GM12865 (cell line): ENCODE measurements around the gene ADAT3.
"Not testable (repeated sequence)": the region's sequence is repeated elsewhere in the genome, so short reads cannot be mapped to it uniquely, and the experiment has no call there.

ENCODE experiments used
- DNase-seq: peaks from one replicate; pipeline ENCODE4 v3.0.0; 2010; ENCODE audit warnings: low read depth
- H3K4me3 ChIP-seq: 2 replicates; pipeline ENCODE4 v1.5.1; 2011; ENCODE audit warnings: mild to moderate bottlenecking, low read depth, low read length, control low read depth
- CTCF ChIP-seq: IDR thresholded peaks from 2 replicates; pipeline ENCODE4 v1.5.1; 2011; ENCODE audit warnings: low read length, control low read depth, low read depth, inconsistent platforms; ENCODE audit not compliant: insufficient read depth; ENCODE audit errors: missing control alignments

Gene ADAT3

GRCh38 chr19:1868971-1869370, 36.2 kb upstream of the ADAT3 start:
- DNase-seq = no peak
- no peak for TF ChIP-seq CTCF
- H3K4me3 ChIP-seq = no peak overlapping the region

GRCh38 chr19:1871140-1871597, 34.0 kb upstream of the ADAT3 start:
- no peak for TF ChIP-seq CTCF
- H3K4me3 ChIP-seq = no peak overlapping the region
- DNase-seq = no peak

DNA sequence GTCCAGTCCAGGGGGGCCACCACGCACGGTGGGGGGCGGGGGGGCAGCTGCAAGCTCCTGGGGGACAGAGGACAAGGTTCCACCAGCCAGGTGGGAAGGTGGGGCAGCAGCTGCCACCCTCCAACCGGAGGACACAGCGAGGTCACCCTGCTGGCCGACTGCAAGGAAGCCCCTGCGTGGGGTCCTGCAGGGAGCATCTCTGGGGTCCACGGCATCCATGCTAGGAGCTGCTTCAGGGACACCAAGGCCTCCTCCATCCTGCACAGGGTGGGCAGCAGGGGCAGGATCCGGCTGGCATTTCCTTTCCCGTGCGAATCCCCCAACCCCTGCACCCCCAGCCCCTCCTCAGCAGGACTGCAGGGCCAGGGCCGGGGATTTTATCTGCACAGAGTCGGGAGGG, 33.6 kb upstream of the ADAT3 start:
- no peak for TF ChIP-seq CTCF
- no peak overlapping the region for H3K4me3 ChIP-seq
- DNase-seq = no peak

GRCh38 chr19:1872807-1873523, 32.2 kb upstream of the ADAT3 start:
- DNase-seq = no peak
- no peak overlapping the region for H3K4me3 ChIP-seq
- no peak for TF ChIP-seq CTCF

DNA sequence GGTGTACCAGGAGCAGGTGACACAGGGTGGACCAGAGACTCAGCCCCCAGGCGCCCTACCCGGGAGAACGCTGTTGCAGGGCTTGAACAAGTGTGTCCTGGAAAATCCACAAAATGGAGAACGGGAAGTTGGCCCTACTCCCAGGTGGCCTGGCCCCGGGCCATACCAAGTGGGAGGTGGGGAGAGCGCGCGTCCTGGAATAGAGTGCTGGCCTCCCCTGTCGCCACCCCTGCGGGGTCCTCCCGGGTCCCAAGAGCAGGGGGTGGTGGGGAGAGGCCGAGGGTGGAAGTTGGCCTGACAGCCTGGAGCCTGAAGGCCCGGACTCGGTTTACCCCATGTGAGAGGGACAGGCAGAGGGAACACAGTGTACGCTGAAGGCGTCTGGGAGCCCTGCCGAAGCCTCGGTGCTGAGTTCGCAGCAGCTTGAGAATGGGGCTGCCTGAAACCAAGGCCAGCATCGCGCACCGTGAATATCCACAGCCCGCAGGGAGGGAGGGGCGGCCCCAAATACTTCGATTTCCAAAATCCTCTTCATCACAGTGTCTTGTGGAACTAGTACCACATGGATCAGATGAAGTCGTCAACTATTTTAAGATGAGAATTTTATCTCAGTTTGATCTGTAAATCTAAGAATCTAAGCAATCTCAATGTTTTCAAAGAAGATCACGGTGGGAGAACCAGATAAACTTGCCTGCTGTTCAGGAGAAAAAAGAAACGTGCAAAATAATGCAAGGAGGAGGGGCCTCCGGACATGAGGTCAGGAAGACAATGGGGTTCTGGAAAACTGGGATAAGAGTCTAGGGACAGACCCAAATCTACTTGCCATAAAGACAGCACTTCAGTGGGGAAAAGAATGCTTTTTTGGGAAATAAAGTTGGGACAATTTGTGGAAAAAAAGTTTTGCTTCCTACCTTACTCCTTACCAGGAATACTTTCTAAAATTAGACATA, 31.4 kb upstream of the ADAT3 start:
- no peak for DNase-seq
- no peak for TF ChIP-seq CTCF
- H3K4me3 ChIP-seq = peak overlapping the region; percentile 97

DNA sequence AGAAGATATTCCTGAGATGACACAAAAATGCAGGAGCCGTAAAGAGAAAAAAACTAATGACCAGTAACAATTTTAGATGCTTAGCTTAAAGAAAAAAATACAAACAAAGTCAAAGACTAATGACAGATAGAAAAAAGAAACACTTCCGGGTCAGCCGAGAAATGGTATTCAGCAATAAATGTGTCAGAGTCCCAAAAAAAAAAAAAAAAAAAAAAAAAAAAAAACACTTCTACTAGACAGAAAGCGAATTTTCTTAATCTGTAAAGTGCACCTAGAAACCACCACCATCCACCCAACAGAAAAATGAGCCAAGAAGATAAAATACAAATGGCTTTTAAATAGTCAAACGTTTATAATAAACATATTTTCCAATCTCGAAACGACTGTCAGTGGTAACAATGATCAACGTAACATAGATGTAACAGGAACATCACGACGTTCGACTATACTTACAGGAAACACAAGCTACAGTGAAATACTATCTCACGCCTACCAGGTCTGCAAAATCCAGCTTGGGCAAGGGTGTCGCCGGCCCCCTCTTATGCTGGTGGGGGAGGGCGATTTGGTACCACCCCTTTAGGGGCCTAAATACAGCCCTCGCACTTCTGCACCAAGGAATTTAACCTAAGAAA, 30.5 kb upstream of the ADAT3 start:
- TF ChIP-seq CTCF = no peak
- H3K4me3 ChIP-seq = peak overlapping the region; percentile 97
- DNase-seq = no peak

DNA sequence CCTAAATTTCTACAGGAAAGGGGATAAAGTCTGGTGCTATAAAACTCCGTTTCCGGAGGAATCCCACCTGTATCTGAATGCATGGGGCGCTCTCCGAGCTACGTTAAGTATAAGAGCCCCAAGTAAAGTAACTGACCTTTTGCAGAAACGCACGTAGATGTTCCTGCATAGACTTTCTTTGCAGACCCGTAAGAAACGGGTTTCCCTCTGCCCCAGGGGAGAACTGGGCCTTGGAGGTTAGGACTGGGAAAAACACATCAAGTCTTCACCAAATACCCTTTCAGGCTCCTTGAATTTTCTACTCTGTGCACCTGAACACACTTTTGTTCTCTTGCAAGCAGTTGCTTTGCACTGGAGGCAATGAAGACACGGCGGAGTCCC, 29.9 kb upstream of the ADAT3 start:
- H3K4me3 ChIP-seq = peak overlapping the region; percentile 97
- DNase-seq = not testable (repeated sequence)
